ENCODE measurements around the gene URM1. TPM values are rescaled to one million over a fixed set of nuclear protein-coding genes. Genes with fewer than 3 reads are reported as not detected.

The URM1 gene
- total RNA-seq, 1 donor from 2014 or later, result 29.1 TPM

GRCh38 chr9:128385496-128386460 is 14.6 kb downstream of the URM1 start:
- no peak for DNase-seq (ENCODE audit: low spot score)

GRCh38 chr9:128388150-128388549 is 17.0 kb downstream of the URM1 start:
- no peak for DNase-seq (ENCODE audit: low spot score)

- no peak for DNase-seq (ENCODE audit: low spot score)
Observed at GRCh38 chr9:128389395-128390149, 18.4 kb downstream of the URM1 start.

GRCh38 chr9:128390150-128390812 is 19.1 kb downstream of the URM1 start:
- DNase-seq (ENCODE audit: low spot score), result no peak

GRCh38 chr9:128390813-128391711 is 19.9 kb downstream of the URM1 start:
- no peak for DNase-seq (ENCODE audit: low spot score)

GRCh38 chr9:128391956-128392301 is 20.8 kb downstream of the URM1 start:
- DNase-seq (ENCODE audit: low spot score), result no peak

GRCh38 chr9:128392302-128393144 is 21.3 kb downstream of the URM1 start:
- no peak for DNase-seq (ENCODE audit: low spot score)

- DNase-seq (ENCODE audit: low spot score), result no peak
Observed at GRCh38 chr9:128393145-128393775, 22.1 kb downstream of the URM1 start.

GRCh38 chr9:128393970-128394369 is 22.8 kb downstream of the URM1 start:
- no peak for DNase-seq (ENCODE audit: low spot score)

- DNase-seq (ENCODE audit: low spot score), result no peak
Observed at GRCh38 chr9:128394379-128395168, 23.4 kb downstream of the URM1 start.

- no peak for DNase-seq (ENCODE audit: low spot score)
Observed at GRCh38 chr9:128396970-128397613, 25.9 kb downstream of the URM1 start.

- no peak for DNase-seq (ENCODE audit: low spot score)
Observed at GRCh38 chr9:128397831-128398230, 26.7 kb downstream of the URM1 start.

- no peak for DNase-seq (ENCODE audit: low spot score)
Observed at GRCh38 chr9:128399861-128400260, 28.7 kb downstream of the URM1 start.

- DNase-seq (ENCODE audit: low spot score), result no peak
Observed at GRCh38 chr9:128404560-128404959, 33.4 kb downstream of the URM1 start.

- DNase-seq (ENCODE audit: low spot score), result no peak
Observed at GRCh38 chr9:128405077-128405779, 34.1 kb downstream of the URM1 start.

GRCh38 chr9:128405780-128406171 is 34.6 kb downstream of the URM1 start:
- no peak for DNase-seq (ENCODE audit: low spot score)

- peak; percentile 36 for DNase-seq (ENCODE audit: low spot score)
Observed at GRCh38 chr9:128406848-128407391, 35.7 kb downstream of the URM1 start.

All from umbilical cord (tissue), 2 donors.